Ramos (cell line): ENCODE data around the gene PODXL.

ENCODE experiments used
- in situ Hi-C: fragments of 300-500 bp; cut with MboI; formaldehyde crosslinking; loops from one replicate; pipeline ENCODE4 v1.14.3; 2022; ENCODE audit warnings: low sequenced_read_pairs; ENCODE audit not compliant: unreplicated experiment

Gene PODXL

DNA sequence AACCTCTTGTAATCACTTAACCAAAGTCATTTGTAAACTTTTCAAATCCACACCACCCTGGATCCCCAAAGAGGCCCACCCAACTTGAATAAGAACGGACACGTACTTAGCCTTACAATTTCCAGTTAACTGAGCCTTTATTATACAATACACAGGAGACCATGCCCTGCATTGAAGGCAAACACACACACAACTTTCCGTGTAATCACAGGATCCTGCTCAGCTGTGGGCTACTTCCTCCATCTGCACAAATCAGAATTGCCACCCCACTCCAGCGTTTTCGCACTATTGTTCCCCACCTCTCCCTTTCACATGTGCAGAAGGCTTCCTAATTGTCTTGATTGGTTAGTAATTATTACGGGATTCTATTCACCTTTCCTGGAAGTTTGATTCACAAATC lies 12.1 kb upstream of the PODXL start:
- in situ Hi-C loops = no loop called here

DNA sequence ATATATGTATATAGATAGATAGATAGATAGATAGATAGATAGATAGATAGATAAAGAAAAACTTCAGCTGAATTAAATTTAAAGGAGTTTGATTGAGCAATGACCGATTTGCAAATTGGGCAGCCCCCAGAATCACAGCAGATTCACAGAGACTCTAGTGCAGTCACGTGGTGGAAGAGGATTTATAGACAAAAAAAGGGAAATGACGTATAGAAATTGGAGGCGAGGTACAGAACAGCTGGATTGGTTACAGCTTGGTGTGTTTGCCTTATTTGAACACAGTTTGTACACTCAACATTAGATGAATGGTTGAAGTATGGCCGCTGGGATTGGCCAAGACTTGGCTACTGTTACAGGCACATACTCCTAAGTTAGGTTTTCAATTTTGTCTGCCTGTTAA lies 8.2 kb upstream of the PODXL start:
- in situ Hi-C loops = no loop called here

DNA sequence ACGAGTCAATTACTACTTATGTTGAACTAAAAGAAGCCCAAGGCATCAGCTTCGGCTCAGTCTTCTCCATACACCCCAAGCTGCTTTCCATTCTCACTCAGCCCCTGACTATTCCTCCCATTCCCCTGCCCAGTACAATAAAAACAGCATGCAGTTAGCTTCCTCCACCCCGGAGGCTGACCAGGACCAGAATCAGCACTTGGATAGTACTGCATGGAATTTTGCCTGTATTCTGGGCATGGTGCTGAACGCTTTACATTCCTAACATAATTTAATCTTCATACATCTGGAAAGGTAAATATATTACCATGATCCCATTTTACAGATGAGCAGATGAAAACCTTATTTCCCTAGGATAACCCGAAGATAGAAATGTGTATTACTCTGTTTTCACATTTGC lies 7.5 kb upstream of the PODXL start:
- in situ Hi-C loops = no loop called here

DNA sequence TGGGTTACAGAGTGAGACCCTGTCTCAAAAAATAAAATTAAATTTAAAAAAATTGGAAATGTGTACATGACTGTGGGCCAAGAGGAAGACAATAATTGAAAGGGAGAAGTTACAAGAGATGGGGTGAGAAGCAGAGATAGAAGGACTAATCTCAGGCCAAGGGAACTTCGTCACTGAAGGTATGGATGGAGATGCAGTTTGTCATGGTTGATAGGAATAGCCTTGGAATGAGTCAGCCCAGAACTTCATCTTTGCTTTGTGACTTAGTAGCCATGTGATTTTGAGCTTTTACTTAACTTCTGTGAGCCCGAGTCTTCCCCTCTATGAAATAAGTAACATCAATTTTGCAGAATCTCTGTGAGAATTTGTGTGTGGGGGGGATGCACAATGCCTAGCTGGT lies 6.5 kb upstream of the PODXL start:
- in situ Hi-C loops = no loop called here

DNA sequence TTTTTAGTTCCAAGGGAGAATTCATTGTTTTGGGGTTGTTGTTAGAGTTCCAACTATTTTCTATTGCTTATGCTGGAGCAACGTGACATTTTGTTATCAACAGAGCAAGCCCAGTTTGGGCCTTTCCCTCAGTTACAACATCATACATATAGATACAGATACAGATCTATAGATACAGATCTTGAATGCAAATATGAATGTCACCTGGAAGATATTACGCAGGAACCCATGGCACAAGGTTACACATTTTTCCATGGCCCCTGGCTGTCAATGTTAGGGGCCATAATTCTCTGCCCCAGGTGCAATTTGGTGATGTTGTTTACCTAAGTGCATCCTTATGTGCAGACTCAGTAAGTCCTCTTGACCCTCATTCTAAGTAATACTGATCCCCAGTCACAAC lies 3.6 kb upstream of the PODXL start:
- in situ Hi-C loops = no loop called here

DNA sequence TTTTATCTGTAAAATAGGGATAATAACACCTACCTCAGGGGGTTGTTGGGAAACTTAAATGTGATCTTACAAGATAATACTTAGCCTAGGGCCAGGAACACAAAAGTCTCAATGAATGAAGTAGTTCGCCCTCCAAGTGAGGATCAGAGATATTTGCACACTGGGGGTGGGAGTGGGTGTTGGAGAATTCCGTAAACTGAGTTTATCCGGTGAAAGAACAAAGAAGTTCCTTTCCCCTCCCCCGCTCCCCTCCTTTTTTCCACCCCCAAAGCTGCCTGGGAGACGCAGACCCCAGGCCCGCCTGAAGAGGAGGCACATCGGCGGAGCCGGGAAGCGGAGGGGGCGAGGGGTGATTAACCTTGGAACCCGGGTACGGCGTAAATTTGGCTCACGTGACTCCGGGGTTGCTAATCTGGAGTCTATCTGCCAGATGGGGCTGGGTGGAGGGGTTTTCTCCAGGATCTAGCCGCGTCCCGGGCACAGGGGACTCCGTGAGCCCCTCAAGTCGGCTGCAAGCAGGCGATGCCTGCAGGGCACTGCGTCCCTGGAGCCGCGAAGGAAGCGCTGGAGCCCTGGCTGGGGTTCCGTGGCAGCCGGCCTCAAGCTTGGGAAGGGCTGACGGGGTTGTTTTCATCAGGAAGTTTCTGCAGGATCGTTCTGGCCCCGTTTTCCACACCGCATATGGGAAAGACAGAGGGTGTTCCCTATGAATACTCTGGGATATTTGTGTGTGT lies 1.4 kb upstream of the PODXL start:
- in situ Hi-C loops = no loop called here

DNA sequence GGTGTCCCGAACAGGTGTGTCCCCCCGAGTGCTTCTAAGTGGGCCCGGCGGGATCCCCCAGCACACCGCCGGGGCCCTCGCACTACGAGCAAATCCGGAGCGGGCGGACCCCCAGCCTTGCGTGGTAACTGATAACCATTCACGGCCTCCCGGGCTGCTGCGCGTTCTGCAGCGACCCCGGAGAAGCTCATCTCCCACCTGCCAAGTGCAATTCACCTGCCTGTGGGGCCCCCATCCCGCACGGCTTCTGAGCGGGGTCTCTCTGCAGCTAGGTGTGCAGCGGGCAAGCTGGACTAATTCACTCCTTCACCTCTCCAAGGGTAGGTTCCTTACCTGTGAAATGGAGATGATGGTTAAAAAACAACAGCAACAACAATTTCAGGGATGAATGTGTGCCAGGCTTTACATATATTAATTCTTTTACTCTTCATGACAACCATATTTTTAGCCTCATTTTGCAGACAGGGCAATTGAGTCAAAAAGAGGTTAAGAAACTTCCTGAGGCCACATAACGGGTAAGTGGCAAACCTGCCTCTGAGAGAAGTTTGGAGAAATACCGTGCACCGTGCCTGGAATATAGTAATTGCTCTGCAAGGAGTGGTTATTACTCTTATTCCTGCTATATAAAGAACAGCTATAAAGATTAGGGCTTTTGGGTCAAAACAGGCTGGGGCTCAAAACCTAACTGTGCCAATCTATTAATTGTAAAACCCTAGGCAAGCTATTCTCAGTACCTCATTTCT lies 652 bp upstream of the PODXL start:
- in situ Hi-C loops = no loop called here

DNA sequence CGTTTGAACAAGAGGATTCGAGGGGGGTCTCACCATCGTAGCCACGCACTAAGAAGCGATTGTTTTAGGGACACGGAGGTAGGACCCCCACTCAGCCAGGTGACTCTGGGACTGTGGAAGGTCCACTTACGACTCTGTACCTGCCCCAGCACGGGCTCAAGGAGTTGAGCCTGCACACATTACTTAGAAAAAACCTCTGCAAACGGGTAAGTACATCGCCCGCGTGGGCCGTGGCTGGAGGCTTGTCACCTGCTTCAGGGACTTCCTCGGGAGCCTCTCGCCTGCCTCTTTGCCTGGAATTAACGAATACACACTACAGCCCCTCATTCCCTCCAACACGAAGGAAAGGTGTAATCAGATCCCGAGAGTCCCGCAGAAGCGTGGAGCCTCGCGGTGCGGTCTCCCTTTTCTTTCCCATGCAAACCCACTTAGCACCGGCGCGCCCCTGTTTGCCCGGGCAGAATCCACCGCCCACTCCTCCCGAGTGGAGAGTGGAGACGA lies 826 bp downstream of the PODXL start:
- in situ Hi-C loops = no loop called here

DNA sequence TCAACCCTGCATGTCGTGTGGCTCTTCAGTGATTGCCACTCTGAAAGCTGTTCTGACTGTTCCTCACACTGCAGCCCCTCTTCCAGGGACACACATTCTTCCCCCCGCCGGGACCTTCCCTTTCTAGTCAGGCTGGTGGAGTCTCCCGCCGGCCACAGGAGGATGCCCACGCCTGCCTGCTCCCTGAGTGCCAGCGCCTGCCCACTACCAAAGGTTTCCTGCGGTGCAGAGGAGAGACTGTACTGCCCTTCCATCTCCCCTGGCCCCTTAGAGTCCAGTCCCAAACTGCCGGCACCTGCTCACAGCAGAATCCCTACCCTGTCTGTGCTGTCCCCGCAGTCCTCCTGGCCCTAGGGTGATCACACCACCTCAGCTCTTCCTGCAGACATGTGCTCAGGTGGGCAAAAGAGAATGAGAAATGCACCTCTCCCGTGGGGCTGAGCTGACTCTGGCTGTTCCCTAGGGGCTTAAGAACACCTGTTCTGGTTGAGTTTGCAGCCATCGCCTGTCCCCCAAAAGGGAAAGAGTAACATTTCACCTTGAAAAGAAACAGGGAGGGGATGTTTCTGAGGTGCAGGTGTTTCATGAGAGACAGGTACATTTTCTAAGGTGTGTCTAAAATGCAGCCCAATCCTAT lies 1.4 kb downstream of the PODXL start:
- in situ Hi-C loops = no loop called here

DNA sequence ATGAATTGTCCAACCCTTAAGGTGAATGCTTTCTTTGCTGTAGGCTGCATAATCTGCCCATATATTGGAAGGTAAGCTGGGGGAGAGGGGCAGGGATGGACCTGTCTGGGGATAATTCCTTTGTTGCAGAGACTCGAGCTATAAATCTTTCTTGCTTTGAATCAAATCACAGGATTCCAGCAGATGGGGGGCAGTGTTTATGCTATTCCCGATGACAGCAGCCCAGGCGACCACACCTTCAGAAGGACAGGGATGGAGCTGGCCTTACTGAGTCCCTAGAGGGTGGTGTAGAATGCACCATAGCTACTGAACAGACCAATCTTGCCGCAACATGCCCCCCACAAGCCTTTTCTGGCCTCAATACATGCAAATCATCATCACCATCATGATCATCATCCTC lies 2.5 kb downstream of the PODXL start:
- in situ Hi-C loops = no loop called here

DNA sequence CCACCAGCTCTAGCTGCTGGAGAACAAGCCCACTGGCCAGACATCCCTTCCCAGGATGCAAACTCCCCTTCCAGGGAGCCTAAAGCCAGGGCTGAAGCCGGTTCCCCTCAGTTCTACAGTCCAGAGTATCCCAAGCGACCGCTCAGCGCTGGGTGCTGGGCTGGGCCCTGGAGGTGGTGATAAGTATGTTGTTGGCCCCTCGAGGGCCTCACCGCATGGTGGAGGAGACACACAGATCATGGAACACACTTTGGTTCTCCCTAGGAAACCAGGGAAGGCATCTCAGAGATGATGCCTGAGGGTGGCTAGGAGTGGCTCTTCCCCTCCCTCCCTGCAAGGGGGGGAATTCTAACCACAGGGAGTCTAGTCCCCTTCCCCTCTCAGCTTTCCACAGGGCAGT lies 4.4 kb downstream of the PODXL start:
- in situ Hi-C loops = no loop called here

DNA sequence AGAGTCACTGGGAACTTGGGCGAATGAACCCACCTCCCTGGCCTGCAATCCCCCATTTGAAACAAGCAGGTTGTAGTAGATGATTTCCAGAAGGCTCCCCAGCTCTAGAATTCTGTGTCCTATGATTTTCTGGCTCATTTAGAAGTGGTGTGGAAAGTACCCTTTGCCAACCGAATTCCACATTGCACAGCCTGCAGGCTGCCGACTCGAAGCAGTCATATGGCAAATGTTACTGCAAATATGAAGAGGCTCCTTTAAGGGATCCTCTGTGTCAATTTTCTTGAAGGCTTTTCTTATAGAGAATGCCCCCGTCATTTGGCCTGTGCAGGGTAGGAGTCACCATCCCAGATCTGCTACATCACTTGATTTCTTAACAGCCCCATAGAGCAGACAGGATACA lies 5.6 kb downstream of the PODXL start:
- in situ Hi-C loops = no loop called here

DNA sequence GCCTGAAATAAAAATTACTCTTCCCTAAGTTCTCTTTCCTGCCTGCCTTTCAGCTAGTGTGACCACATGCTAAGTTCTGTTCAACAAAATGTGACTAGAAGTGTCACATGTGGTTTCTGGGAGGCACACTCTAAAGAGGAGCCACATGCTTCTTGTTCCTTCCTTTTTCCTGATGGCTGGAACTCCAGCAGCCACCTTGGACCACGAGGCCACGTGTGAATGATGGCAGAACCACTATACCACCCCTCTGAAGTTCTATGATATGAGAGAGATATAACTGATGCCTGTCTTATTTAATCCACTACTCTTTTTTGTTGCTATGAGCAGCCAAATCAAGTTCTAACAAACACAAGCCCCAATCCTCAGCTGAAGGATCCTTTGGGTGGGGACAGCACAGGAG lies 8.1 kb downstream of the PODXL start:
- in situ Hi-C loops = no loop called here

DNA sequence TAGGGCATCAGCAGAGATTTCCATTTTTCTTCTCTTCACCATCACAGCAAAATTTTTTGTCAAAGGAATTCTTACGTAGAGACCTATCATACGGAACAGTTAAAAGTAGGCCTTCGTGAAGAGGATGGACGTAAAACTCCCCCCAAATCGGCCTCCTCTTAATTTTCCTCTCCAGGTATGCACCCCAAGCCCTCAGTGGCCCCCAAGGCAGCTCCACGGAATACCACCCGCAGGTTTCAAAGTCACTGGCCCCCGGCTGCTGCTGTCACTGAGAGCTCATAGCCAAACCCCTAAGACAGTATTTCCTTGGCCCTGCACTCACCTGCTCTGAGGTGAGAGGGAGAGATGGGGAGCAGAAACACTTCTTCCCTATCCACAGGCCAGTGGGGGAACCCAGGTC lies 8.8 kb downstream of the PODXL start:
- in situ Hi-C loops = no loop called here

DNA sequence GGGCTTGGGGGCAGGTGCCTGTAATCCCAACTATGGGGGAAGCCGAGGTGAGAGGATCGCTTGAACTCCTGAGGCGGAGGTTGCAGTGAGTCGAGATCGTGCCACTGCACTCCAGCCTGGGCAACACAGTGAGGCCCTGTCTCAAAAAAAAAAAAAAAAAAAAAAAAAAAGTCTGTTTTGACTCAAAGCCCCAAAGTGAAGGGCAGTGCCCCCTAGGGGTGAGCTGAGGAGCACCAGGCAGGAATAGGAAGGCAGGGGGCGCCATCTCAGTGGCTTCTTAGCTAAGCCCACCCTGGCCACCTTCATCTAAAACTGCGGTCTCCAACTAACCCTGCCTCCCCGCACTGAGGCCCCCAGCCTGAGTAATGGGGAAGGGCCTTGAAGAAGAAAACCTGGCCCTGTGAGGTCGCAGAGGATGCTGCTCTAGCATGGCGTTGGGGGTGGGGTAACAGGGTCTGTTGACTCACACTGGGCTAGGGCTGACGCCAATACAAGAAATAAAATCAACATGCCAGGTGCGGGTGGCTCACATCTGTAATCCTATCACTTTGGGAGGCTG lies 9.8 kb downstream of the PODXL start:
- in situ Hi-C loops = no loop called here

DNA sequence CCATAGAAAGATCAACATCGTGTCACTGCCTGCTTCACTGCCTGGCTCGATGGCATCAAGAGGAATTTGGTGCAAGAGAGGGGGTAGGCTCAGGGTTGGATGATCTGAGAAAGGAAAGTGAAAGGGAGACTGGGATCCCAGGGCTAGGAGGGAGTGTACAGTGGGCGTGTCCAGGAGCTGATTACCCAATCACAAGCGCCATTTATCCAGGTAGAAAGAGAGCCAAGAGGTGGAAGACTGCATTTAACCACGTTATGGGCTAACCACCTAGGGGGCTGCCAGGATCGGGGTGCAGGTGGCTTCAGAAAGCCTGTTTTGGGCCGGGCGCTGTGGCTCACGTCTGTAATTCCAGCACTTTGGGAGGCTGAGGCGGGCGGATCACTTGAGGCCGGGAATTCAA lies 10.3 kb downstream of the PODXL start:
- in situ Hi-C loops = no loop called here

DNA sequence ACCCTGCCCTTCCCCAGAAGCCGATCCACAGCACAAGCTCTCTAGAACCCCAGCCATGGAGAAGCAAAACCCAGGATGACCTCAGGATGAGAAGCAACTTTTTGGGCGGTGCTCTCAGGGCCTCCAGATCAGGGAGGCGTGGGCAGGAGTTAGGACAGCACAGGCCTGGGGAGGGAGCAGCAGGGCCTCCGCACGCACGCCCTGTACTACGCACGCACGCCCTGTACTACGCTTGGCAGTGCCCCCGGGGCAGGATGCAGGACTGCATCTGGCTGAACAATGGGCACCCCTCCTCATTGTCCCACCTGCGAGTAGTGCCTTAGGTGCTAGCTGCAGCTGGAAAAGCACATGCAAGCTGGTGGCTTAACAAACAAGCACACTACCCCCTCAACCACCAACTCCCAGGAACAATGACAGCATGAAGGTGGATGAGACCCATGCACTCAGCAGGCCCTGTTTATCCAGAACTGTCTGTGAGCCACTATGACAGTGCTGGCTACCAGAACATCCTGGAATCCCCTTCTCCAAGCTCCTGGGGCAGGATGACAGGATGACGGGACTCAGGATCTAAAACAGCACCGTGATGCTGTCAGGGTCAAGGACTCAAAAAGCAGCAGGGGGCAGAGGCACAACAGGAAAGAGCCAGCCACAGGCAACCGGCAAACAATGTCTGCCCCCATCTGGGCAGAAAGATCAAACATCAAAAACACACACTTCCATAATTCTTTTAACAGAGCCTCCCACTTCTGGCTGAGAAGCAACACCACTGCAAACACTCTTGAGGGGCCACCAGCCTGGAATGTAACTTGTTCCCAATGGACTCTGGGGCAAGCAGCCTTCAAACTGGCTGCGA lies 11.8 kb downstream of the PODXL start:
- in situ Hi-C loops = no loop called here

DNA sequence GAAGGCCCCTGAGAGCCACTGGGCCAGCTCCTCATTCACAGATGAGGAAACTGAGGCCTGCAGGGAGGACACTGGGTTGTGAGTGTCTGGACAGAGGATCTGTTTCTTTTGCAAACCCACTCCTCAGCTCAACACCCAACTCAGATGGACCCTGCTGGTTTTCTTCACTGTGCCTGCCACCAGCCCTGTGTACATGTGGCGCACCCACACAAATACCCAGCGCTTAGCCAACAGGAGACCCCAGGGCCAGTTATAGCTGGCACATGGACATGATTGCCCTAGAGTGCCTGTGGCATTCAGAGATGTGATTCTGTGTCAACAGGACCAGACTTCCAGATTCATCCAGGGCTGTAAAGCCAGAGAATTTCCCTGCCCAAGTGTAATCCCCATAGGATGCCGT lies 12.4 kb downstream of the PODXL start:
- in situ Hi-C loops = no loop called here

DNA sequence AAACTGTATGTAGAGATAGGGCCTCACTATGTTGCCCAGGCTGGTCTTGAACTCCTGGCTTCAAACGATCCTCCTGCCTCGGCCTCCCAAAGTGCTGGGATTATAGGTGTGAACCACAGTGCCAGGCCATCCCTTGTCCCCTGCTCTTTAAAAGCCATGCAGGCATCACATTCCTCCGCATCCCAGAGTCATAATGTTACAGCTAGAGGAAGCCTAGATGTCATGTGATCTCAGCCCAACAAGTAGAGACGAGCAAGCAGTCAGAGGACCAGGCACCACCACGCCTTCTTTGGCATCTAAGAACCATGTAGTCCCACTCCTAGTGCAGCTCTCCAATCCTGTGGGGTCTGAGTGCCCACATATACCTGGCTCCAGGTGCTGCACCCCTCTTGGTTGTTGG lies 13.1 kb downstream of the PODXL start:
- in situ Hi-C loops = no loop called here

DNA sequence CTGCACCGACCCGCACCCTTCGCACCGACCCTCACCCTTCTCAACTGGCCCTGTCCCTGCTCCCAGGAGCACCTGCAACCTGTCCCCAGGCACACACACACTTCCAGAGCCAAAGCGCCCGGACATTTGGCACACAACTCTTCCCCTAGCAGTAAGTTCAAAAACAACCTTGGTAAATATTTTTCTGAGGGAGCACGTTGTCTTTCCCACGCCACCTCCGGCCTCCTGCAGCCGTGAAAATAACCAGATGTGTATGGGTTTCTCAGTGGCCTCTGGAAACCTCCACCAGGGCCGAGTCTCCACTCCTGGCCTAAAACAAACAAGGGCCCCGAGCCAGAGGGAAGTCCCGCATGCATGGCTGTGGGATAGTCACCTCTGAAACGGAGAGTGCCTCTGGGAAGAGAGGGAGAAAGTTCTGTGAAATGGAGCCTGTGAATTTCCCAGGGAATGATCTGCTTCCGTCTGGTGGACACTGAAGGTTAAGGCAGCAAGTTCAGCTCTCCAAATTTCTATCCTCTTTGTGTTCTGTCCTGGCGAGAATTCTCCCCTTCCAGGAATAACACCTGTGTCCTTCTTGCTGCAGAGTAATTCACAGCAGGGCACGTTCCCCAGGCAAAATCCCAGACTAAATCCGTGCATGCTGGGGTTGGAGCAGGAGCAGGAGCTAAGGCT lies 15.8 kb downstream of the PODXL start:
- in situ Hi-C loops = no loop called here
